NT2/D1 (cell line): Measurements from ENCODE around the gene MAS1.

ENCODE experiments used
- YY1 ChIP-seq: IDR thresholded peaks from 2 replicates; pipeline ENCODE4 v1.6.1; 2011; ENCODE audit not compliant: insufficient read length, insufficient read depth
- ZNF274 ChIP-seq: IDR thresholded peaks from 2 replicates; pipeline ENCODE4 v1.6.1; 2011; ENCODE audit warnings: mild to moderate bottlenecking, low read depth, low read length

DNA sequence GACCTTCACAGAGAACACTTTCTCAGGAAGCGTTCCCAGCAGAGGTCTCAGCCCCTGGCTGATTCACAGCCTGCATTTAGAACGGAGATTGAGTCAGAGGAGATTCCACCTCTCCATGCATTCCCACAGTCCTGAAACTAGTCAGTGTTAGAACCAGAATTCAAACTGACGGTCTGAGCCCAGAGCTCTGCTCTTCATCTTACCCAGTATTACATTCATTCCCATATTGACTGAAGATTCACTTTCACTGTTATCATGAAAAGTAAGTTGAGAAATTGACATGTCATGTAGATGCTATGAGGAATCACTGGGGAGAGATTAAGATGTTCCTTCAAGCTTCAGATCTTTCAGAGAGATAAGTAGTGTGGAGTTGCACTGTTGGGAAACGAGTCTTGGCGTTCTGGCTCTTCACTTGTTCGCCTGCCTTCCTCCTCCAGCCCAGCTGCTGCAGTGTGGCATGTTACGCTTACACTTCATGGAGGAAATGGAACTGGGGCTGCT is 28.3 kb downstream of the MAS1 start:
- TF ChIP-seq ZNF274 (no peak), YY1 (no peak)
